SK-N-SH (cell line): Measurements from ENCODE around the gene RHBDF2. TPM values are rescaled to one million over a fixed set of nuclear protein-coding genes. Genes with fewer than 3 reads are reported as not detected.
A peak's percentile ranks its signal among the peaks of the same experiment; 100 is the strongest.

Experiments
- CTCF ChIA-PET: fragments of 300-600, 350-600 bp; formaldehyde crosslinking; extraction: SDS; loops from one replicate; lab custom pipeline; 2021; lab: Yijun Ruan, JAX
- POLR2A ChIA-PET: fragments of 350-600 bp; sonication (Branson Sonifier 250); formaldehyde crosslinking; extraction: SDS; loops from one replicate; lab custom pipeline; 2020; ENCODE audit warnings: antibody characterized with exemption, inconsistent platforms; lab: Yijun Ruan, JAX
- DNase-seq: peaks from one replicate; pipeline ENCODE4 v3.0.0; 2012
- H2AFZ ChIP-seq: fragments of 200-600 bp; sonication (generic); 2 replicates; pipeline ENCODE4 v1.8.1; 2016; ENCODE audit warnings: antibody characterized with exemption, mild to moderate bottlenecking, low read depth
- H3F3A ChIP-seq: fragments of 200-600 bp; sonication (generic); replicated peaks from 2 replicates; pipeline ENCODE3; 2016; ENCODE audit warnings: antibody characterized with exemption, mild to moderate bottlenecking; ENCODE audit not compliant: insufficient read depth
- H3K27ac ChIP-seq, 2 experiments: fragments of 200-500 bp in 1 of 2; fragments of 200-600 bp in 1 of 2; sonication (Bioruptor generic) in 1 of 2; sonication (generic), shearing (Covaris generic) in 1 of 2; 2 replicates each; pipeline versions ENCODE4 v1.5.1 to v1.6.1; 2014 to 2016; ENCODE audit warnings: low read depth in 2 of 2, inconsistent platforms in 1 of 2, low read length in 1 of 2, mild to moderate bottlenecking in 1 of 2, mixed read lengths in 1 of 2
- H3K27me3 ChIP-seq: fragments of 200-600 bp; sonication (generic), shearing (Covaris generic); 2 replicates; pipeline ENCODE4 v1.6.1; 2016; ENCODE audit warnings: mixed run types; ENCODE audit not compliant: insufficient read depth
- H3K36me3 ChIP-seq, 2 experiments: fragments of 200-500 bp in 1 of 2; fragments of 200-600 bp in 1 of 2; sonication (Bioruptor generic) in 1 of 2; sonication (generic) in 1 of 2; replicated peaks in 1 of 2; 2 replicates each; pipeline versions ENCODE3 to v1.5.1; 2014 to 2016; ENCODE audit warnings: low read length in 1 of 2, mild to moderate bottlenecking in 1 of 2; ENCODE audit not compliant: insufficient read depth in 2 of 2, control insufficient read depth in 1 of 2
- H3K4me1 ChIP-seq, 2 experiments: fragments of 200-500 bp in 1 of 2; fragments of 200-600 bp in 1 of 2; sonication (Bioruptor generic) in 1 of 2; sonication (generic), shearing (Covaris generic) in 1 of 2; 2 replicates each; pipeline versions ENCODE4 v1.5.1 to v1.6.1; 2014 to 2016; ENCODE audit warnings: low read depth in 1 of 2, low read length in 1 of 2, mixed run types in 1 of 2; ENCODE audit not compliant: insufficient read depth in 2 of 2, control insufficient read depth in 1 of 2
- H3K4me2 ChIP-seq: fragments of 200-600 bp; sonication (generic), shearing (Covaris generic); 2 replicates; pipeline ENCODE4 v1.6.1; 2017; ENCODE audit warnings: mixed run types
- H3K4me3 ChIP-seq, 2 experiments: fragments of 200-500 bp in 1 of 2; fragments of 200-600 bp in 1 of 2; sonication (Bioruptor generic) in 1 of 2; sonication (generic), shearing (Covaris generic) in 1 of 2; 2 replicates each; pipeline versions ENCODE4 v1.5.1 to v1.8.1; 2014 to 2016; ENCODE audit warnings: low read depth in 2 of 2, inconsistent platforms in 1 of 2, low read length in 1 of 2, mild to moderate bottlenecking in 1 of 2, mixed read lengths in 1 of 2, moderate library complexity in 1 of 2
- H3K79me2 ChIP-seq: fragments of 200-600 bp; sonication (generic); 2 replicates; pipeline ENCODE4 v1.8.1; 2017; ENCODE audit warnings: mild to moderate bottlenecking; ENCODE audit not compliant: insufficient read depth
- H3K9ac ChIP-seq: fragments of 200-600 bp; sonication (generic); 2 replicates; pipeline ENCODE4 v1.6.1; 2017; ENCODE audit warnings: mixed run types
- H3K9me2 ChIP-seq: fragments of 200-600 bp; sonication (generic); 2 replicates; pipeline ENCODE4 v1.6.1; 2017; ENCODE audit warnings: mixed run types
- H3K9me3 ChIP-seq: fragments of 200-600 bp; sonication (generic); 2 replicates; pipeline ENCODE4 v1.6.1; 2017; ENCODE audit warnings: mixed run types, mild to moderate bottlenecking, moderate library complexity
- H4K20me1 ChIP-seq: fragments of 200-600 bp; sonication (generic); 2 replicates; pipeline ENCODE4 v1.6.1; 2017; ENCODE audit warnings: mild to moderate bottlenecking, mixed run types; ENCODE audit not compliant: insufficient read depth
- CHD2 ChIP-seq: fragments of 150-350 bp; IDR thresholded peaks from 2 replicates; pipeline ENCODE4 v1.6.1; 2018; ENCODE audit warnings: low read length; ENCODE audit not compliant: partially characterized antibody
- ELF1 ChIP-seq: IDR thresholded peaks from 2 replicates; pipeline ENCODE4 v1.4.0; 2012
- EP300 ChIP-seq, 2 experiments: IDR thresholded peaks; 2 replicates each; pipeline versions ENCODE4 v1.4.0 to v1.6.1; 2012; ENCODE audit warnings: borderline replicate concordance in 1 of 2, low read depth in 1 of 2, low read length in 1 of 2
- EZH2phosphoT487 ChIP-seq: fragments of 200-600 bp; sonication (generic); IDR thresholded peaks from 2 replicates; pipeline ENCODE4 v1.6.1; 2017; ENCODE audit warnings: low read depth, mixed run types, mild to moderate bottlenecking, antibody characterized with exemption, moderate library complexity, borderline replicate concordance
- FOSL2 ChIP-seq: IDR thresholded peaks from 2 replicates; pipeline ENCODE4 v1.4.0; 2012; ENCODE audit warnings: low read depth, mild to moderate bottlenecking, moderate library complexity, borderline replicate concordance
- GABPA ChIP-seq: IDR thresholded peaks from 2 replicates; pipeline ENCODE4 v1.4.0; 2012; ENCODE audit warnings: low read depth, mild to moderate bottlenecking
- MEF2A ChIP-seq: IDR thresholded peaks from 2 replicates; pipeline ENCODE4 v1.4.0; 2012; ENCODE audit warnings: low read depth, borderline replicate concordance
- MXI1 ChIP-seq: IDR thresholded peaks from 2 replicates; pipeline ENCODE4 v1.6.1; 2012; ENCODE audit warnings: mild to moderate bottlenecking, low read depth, low read length, improper control_type of control experiment
- NFIC ChIP-seq: IDR thresholded peaks from 2 replicates; pipeline ENCODE4 v1.4.0; 2012; ENCODE audit warnings: borderline replicate concordance
- RAD21 ChIP-seq: IDR thresholded peaks from 2 replicates; pipeline ENCODE4 v1.6.1; 2012; ENCODE audit warnings: mild to moderate bottlenecking, low read length
- SIN3A ChIP-seq: IDR thresholded peaks from 2 replicates; pipeline ENCODE4 v1.6.1; 2012; ENCODE audit warnings: low read depth, mild to moderate bottlenecking, low read length, moderate library complexity, borderline replicate concordance
- SMC3 ChIP-seq: IDR thresholded peaks from 2 replicates; pipeline ENCODE4 v1.6.1; 2012; ENCODE audit warnings: low read depth, low read length, improper control_type of control experiment
- TAF1 ChIP-seq: IDR thresholded peaks from 2 replicates; pipeline ENCODE4 v1.6.1; 2012; ENCODE audit warnings: low read depth, mild to moderate bottlenecking, low read length, moderate library complexity, borderline replicate concordance
- TCF12 ChIP-seq: IDR thresholded peaks from 2 replicates; pipeline ENCODE4 v1.4.0; 2012
- WGBS: methylation state at CpG from one replicate; pipeline ENCODE4 v1.1.6; 2017; ENCODE audit warnings: low lambda C conversion rate; 5-methylcytosine and 5-hydroxymethylcytosine counted together
- polyA plus RNA-seq, 3 experiments: library from polyadenylated mRNA; depleted of rRNA; stranded (reverse); fragments of >200 nt; gene quantifications; 2 replicates each; pipeline ENCODE4 v1.2.3, GENCODE V29; 2012
- TF ChIP-seq, protein P1 (sequence below): IDR thresholded peaks from 2 replicates; pipeline ENCODE4 v1.4.0; 2012; ENCODE audit warnings: low read depth, borderline replicate concordance

Gene RHBDF2
- polyA plus RNA-seq, 1 of the 3 experiments (the other 2 are of a cell fraction), result 16.1 TPM

DNA sequence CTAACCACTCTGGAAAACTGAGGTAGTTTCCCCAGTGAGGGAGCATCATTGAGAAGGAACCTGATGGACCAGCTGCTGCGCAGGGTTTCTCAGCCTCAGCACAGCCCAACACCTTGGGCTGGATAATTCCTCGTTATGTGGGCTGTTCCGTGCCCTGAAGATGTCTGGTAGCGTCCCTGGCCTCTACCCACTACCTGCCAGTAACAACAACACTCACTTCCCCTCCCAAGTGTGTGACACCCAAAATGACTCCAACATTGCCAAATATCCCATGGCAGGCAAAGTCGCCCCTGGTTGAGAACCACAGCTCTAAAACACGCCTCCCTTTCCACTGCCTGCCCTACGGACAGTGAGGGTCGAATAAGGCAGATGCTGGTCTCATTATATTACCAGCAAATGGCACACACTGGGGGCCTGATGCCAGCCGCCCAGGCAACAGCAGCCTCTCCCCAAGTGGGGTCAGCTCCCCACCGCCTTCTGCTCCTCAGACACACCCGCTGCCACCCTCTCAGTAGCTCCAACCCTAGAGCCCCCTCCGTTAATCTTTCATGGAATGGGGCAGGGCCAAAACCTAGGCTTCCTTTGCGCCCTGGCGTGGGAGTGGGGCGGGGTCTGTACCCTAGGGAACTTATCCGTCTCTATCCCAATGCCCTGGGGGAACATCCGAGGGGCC, 1.0 kb downstream of the RHBDF2 start:
- H3K27me3 ChIP-seq, result no peaks in the 10 kb centered on the region
- POLR2A ChIA-PET, result interaction anchor here (1.2 kb wide), 2 partner anchors 44 to 47 kb away, joined by 3 to 4 read pairs; partner anchors contain the start of gene UBE2O
- H2AFZ ChIP-seq, result no peak overlapping the region
- peaks cover 21 to 60% of the 10 kb centered on the region in 2 experiments; a peak in 3 of 4 replicates for H3K4me1 ChIP-seq
- peak overlapping the region; percentile 68 for H3K9ac ChIP-seq
- no peaks in the 10 kb centered on the region for H3K9me3 ChIP-seq
- peaks cover 21% of the 10 kb centered on the region for H3F3A ChIP-seq
- no peaks in the 10 kb centered on the region for H3K9me2 ChIP-seq
- no peaks in the 10 kb centered on the region for H4K20me1 ChIP-seq
- no peaks in the 10 kb centered on the region for H3K36me3 ChIP-seq
- no peak for TF ChIP-seq MXI1
- no peak for TF ChIP-seq TAF1
- TF ChIP-seq TCF12, result no peak
- no peak for TF ChIP-seq EZH2phosphoT487
- no peak for TF ChIP-seq SIN3A
- TF ChIP-seq, protein P1, sequence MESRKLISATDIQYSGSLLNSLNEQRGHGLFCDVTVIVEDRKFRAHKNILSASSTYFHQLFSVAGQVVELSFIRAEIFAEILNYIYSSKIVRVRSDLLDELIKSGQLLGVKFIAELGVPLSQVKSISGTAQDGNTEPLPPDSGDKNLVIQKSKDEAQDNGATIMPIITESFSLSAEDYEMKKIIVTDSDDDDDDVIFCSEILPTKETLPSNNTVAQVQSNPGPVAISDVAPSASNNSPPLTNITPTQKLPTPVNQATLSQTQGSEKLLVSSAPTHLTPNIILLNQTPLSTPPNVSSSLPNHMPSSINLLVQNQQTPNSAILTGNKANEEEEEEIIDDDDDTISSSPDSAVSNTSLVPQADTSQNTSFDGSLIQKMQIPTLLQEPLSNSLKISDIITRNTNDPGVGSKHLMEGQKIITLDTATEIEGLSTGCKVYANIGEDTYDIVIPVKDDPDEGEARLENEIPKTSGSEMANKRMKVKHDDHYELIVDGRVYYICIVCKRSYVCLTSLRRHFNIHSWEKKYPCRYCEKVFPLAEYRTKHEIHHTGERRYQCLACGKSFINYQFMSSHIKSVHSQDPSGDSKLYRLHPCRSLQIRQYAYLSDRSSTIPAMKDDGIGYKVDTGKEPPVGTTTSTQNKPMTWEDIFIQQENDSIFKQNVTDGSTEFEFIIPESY, result no peak
- TF ChIP-seq SMC3, result no peak
- TF ChIP-seq NFIC, result no peak
- TF ChIP-seq EP300 (IDR thresholded peaks at IDR 0.05; ENCODE audit: borderline replicate concordance in 1 of 2, low read depth in 1 of 2, low read length in 1 of 2), result no peak
- no peak for TF ChIP-seq FOSL2
- TF ChIP-seq MEF2A, result no peak
- TF ChIP-seq RAD21, result no peak
- no peak for TF ChIP-seq CHD2
- no peak for TF ChIP-seq ELF1
- TF ChIP-seq GABPA, result no peak
- TF ChIP-seq, all 33 proteins: peak for 0
- no peak for DNase-seq
- Histone ChIP-seq H3K79me2 (peaks cover 24% of the 10 kb centered on the region; the same call in 1 of the 2 replicates), H3K4me2 (peak overlapping the region; percentile 92), H3K27ac (no peak overlapping the region; a peak in 1 of 4 replicates), H3K4me3 (peak overlapping the region; percentile 65 to 78)
- CTCF ChIA-PET, result interaction anchor here (1.0 to 56.8 kb wide), 12 partner anchors 11 to 201 kb away, joined by 3 to 1687 read pairs (median 22); partner anchors contain the start of genes AANAT, RHBDF2 and UBE2O
- 84% methylated on average over 17 of the region's 17 CpGs for WGBS

GRCh38 chr17:76499267-76499667, 2.0 kb downstream of the RHBDF2 start:
- TF ChIP-seq SIN3A, result no peak
- peak; percentile 37; the same call in 1 of the 2 replicates for TF ChIP-seq FOSL2
- no peak for TF ChIP-seq RAD21
- 0 out of 2 replicates have a peak, but pooled peaks have one; percentile 6 for TF ChIP-seq TCF12
- peaks cover 19% of the 10 kb centered on the region for H3F3A ChIP-seq
- H3K79me2 ChIP-seq, result peaks cover 24% of the 10 kb centered on the region; the same call in 1 of the 2 replicates
- H2AFZ ChIP-seq, result no peak overlapping the region
- no peaks in the 10 kb centered on the region for H3K27me3 ChIP-seq
- WGBS, result 65% methylated on average over 5 of the region's 5 CpGs
- H3K27ac ChIP-seq, result peak overlapping the region in 1 of 2 experiments; percentile 93; a peak in 2 of 4 replicates
- no peaks in the 10 kb centered on the region for H3K9me2 ChIP-seq
- H4K20me1 ChIP-seq, result no peaks in the 10 kb centered on the region
- no peaks in the 10 kb centered on the region for H3K9me3 ChIP-seq
- peaks cover 21 to 61% of the 10 kb centered on the region in 2 experiments; a peak in 3 of 4 replicates for H3K4me1 ChIP-seq
- POLR2A ChIA-PET, result interaction anchor here (0.6 to 1.6 kb wide), 3 partner anchors 68 to 1487 kb away, joined by 3 to 4 read pairs (median 3); partner anchors contain the start of genes MRPL58 and PRPSAP1
- no peaks in the 10 kb centered on the region for H3K36me3 ChIP-seq
- peak overlapping the region; percentile 92 for H3K4me2 ChIP-seq
- no peak overlapping the region for H3K4me3 ChIP-seq
- H3K9ac ChIP-seq, result no peak overlapping the region
- no peak for DNase-seq
- CTCF ChIA-PET, result interaction anchor here (1.4 to 56.8 kb wide), 9 partner anchors 10 to 182 kb away, joined by 4 to 1687 read pairs (median 32); partner anchors contain the start of genes AANAT, RHBDF2 and UBE2O
